HG03565 (cell line): ENCODE results near the gene CFAP221.

Experiments used
- ATAC-seq: cut with Tn5 transposase; IDR thresholded peaks from one replicate; pipeline ENCODE4 v1.9.1; 2021; ENCODE audit warnings: mild to moderate bottlenecking, moderate library complexity; ENCODE audit not compliant: unreplicated experiment

CFAP221 gene

DNA sequence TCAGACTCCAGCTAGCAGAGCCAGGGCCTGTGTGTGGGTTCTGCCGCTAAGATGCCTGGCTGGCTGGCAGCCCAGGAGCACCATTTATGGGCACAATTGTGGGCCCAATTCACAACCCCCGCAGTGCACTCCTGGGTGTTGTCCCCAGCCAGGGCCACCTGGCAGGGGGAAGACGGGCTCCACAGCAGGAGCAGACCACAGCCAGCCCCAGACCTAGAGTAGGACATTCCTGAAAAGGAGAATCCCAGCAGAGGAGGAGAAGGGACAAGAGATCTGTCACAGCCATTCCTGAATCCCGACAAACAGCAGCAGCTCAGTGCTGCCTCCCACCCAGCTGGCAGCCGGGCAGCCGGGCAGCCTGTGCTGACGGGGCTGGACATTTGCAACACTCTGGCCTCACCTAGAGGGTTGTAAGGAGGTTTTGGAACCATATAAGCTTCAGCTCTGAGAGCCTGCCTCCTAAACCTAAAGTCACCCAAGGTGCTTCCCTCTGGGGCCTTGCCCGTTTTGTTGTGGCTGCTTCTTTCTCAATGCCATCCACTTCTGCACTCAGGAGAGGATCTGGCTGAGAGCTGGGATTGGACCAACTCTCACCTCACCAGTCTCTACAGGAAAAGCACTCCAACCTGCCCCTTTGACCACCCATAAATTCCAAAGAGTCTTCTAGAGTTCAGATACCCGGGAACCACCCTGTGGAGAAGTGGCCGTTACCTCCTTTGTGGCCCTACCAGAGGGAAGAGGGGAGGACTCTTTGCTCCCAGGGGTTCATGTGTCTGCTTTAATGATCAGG, 130.7 kb downstream of the CFAP221 start:
- ATAC-seq, result no peak

DNA sequence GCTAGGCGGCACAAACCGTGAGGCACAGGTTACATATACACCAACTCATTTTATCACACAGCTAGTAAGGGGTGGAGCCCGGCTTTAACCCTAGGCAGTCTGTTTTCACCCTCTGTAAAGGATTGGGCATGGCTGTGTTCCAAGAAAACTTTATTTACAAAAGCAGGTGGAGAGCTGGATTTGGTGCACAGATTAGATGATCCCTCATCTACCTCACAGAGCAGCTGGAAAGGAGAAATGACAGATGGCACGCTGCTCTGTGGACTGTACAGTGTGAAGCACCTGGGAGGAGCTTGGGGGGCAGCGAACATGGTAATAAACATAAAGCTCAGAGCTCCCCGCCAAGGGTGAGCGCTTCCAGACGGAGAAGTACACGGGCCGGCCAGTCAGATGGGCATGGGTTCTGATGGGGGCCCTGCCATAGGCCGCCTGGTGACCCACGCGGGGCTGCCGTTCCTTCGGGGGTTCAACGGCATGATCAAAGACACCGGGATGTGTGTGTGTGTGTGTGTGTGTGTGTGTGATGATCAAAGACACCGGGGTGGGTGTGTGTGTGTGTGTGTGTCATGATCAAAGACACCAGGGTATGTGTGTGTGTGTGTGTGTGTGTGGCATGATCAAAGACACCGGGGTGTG, 133.9 kb downstream of the CFAP221 start:
- ATAC-seq, result no peak

DNA sequence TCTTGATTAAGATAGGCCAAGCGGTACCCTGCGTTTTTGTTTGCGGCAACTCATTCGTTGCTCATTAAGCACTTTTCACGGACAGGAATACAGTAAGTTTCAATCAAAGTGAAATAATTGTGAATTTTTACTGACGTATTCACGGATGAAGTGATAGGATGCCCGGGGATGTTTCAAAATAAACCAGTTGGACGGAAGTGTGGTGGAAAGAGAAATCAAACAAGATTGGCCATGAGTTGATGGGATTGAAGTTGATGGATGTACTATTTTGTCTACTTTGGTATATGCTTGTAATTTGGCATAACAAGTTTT, 135.2 kb downstream of the CFAP221 start:
- ATAC-seq, result no peak

DNA sequence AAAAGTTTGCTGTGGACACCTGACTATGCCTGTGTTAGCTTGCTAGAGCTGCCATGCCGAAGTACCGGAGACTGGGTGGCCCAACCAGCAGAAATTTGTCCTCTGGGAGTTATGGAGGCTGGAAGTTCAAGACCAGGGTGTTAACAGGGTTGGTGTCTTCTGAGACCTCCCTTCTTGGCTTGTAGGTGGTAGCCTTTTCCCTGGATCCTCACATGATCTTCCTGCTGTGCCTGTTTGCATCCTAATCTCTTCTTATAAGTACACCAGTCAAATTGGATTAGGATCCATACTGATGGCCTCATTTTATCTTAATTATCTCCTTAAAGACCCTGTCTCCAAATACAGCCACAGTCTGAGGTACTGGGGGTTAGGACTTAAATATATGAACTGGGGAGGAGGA, 135.6 kb downstream of the CFAP221 start:
- no peak for ATAC-seq

DNA sequence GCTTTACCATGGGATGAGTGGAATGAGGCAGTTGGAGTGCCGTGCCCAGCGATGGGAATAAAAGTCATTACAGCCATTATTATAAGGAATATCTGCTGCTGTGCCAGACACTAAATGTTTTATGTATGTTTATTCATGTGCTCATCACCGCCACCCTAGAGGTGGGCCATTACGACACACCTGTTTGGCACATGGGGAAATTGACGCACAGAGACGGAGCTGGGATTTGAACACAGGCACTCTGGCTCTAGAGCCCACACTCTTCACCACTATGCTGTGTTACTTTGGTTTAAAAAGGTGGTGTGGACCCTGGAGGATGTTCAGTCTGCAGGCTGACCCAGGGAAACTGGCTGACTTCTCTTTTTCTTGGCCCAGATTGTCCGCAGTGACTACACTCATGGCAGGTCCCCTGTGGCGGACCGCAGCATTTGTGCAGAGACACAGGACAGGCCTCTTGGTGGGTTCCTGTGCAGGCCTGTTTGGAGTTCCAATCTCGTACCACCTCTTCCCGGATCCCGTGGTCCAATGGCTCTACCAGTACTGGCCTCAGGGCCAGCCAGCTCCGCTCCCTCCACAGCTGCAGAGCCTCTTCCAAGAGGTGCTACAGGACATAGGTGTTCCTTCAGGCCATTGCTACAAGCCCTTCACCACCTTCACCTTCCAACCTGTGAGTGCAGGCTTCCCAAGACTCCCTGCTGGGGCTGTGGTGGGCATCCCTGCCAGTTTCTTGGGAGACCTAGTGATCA, 136.4 kb downstream of the CFAP221 start:
- no peak for ATAC-seq

DNA sequence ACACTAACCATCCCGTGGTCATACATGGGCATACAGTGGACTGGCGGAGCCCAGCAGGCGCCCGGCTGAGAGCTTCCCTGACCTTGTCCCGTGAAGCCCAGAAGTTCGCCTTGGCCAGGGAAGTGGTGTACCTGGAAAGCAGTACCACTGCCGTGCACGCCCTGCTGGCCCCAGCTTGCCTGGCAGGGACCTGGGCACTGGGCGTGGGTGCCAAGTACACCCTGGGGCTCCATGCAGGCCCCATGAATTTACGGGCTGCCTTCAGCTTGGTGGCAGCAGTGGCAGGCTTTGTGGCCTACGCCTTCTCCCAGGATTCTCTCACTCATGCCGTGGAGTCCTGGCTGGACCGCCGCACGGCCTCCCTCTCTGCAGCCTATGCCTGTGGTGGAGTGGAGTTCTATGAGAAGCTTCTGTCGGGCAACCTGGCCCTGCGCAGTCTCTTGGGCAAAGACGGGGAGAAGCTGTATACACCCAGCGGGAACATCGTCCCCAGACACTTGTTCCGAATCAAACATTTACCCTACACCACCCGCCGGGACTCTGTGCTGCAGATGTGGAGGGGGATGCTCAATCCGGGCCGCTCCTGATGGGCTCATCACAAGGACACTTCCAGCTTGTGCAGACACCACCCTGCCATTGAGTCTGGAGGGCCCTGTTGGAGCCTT, 137.1 kb downstream of the CFAP221 start:
- ATAC-seq, result no peak

DNA sequence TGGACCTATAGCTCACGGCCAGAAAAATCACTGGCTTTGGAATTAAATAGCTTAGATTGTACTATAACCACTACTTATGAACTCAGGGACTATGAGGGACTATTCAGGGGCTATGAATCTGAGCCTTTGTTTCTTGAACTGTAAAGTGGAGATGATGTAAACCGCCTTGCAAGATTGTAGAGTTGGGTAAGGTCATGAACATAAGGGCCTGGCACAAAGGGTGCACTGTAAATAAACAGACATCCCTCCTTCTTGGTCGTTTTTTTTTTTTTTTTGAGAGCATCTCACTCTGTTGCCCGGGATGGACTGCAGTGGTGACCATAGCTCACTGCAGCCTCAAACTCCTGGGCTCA, 137.6 kb downstream of the CFAP221 start:
- no peak for ATAC-seq

DNA sequence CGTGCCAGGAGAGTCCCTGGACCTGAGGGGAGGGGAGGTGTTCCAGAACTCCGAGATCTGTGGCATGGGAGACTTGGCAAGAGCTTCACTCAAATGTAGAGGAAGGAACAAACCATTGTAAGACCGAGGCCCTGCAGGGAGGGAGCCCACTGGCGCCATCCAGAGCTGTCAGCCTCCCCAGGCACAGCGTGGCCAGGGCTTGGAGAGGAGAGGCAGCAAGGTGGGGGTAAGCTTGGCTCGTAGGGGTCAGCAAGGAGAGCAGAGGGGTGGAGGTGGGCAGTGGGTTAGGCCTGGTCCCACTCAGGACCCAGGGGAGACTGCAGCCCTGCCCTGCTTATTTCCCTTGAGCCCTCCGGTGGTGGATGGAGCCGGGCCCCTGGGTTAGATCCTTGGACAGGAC, 138.3 kb downstream of the CFAP221 start:
- no peak for ATAC-seq

DNA sequence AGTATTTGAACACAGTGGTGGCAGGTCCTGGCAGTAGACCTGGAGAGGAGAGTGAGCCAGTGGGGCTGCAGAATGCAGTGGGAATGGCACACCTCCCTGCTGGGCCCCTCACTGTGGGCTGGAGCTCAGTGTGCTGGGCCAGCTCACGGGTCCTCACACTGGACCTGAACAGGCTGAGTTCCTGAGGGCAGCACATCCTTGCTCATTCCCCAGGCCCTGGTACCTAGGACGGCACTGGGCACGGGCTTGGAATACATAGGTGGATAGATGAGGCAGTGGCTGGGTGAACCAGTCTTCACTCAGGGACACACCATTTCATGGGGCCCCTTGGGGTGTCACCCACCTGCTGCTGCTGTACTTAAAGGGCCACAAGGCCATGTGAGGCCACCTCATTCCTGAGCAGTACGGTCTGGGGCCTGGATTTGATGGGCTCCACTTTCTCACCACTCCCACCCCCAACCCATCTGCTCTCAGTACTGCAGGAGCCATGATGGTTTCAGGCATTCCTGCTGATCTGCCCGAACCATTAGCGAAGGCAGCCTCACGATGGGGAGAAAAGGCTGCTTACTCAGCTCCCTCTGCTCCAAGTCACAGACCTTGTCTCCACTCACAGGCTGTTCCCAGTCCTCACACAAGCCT, 138.9 kb downstream of the CFAP221 start:
- no peak for ATAC-seq

DNA sequence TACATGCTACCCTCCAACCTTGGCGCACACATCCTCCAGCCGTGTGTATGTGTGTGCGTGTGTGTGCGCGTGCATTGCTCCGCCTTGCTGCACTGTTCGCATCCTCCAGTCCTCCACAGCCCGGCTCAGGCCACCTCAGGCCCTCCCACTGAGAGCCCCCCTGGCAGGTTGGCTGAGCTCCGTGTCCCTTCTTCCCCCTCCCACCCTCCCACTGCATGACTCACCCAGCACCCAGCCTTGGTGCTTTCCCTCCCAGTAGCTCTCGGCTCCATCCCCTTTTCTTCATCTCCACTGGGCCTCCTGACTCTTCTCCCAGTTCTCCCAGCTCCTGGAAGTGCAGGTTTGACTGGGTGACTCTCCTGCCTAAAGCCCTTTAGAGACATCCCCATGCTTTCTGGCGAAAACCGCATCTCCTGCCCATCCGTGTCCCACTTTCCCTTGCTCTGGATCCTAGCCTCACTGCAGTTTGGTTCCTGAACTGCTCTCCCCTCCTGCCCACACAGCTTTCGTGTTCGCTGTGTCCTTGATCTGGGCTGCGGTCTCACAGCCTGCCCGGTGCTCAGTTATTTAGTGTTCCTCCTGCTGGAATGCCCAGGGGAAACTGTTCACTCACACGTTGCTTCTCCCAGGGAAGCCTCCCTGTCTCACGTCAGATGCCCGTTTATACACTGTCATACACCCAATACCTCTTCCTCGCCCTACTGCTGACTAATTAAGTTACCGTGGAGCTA, 139.6 kb downstream of the CFAP221 start:
- ATAC-seq, result no peak

DNA sequence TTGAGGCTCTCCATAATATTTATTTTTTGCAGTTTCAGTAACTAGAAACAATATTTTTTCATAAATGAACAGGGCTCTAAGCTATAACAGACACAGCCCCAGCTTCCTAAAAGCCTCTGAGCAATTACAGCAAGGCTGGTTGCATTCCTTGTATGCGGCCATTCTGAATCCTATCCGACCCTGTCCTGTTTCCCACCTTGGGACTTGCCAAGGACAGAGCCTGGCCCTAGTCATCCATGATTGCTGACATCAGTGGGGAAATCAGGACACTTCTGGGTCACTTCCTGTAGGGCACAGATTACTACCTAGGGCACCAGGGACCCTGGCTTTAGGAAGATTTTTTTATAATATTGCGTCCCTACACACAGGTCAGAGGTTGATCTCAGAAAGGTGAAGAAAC, 140.3 kb downstream of the CFAP221 start:
- ATAC-seq, result no peak

DNA sequence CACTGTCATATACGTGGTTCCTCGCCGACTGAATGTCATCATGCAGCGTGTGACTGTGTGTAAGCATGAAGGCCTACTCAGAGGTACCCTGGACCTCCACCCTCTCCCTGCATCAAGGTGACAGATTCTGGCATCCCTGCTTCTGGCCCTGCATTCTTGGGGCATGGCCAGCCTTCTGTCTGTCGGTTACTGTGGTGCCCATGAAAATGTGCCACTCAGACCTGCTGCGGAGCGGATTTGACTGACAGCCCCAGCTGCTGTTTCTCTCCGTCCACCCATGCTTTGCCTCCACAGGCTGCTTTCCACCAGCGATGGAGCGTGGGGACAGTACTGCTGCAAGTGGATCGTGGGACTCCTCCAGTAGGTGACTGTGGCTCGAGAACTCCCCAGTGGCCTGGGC, 144.4 kb downstream of the CFAP221 start:
- no peak for ATAC-seq

DNA sequence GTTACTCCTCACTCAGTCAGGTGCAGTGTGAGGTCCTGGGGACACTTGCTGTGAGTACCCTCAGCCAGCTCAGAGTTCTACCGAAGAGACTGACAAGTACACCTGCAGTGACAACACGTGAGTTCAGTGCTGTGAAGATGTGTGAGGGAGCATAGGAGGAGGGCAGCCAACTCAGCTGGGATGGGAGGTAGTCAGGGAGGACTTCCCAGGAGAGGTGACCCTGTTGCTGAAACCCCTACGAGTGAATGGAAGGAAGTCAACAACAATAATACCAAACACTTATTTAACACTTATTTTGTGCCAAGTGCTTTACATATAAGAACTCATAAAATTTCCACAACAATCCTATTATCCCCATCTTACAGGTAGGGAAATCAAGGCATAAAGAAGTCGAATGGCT, 145.0 kb downstream of the CFAP221 start:
- no peak for ATAC-seq

DNA sequence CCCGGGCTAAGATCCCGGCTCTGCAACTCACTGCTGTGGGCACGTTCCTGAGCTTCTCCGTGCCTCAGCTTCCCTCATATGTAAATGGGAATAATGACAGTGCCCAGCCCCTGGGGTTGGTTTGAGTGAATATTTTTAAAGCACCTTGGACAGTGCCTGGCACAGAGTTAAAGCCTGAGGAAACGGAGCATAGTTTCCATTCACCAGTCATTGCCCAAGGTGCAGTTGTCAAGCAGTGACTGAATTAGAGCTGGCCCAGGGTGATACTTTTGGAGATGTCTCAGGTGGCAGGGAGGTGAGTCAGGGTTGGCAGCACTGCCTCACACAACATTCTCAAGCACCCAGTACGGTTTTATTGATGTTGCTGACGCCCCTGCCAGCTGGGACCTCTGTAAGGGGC, 146.9 kb downstream of the CFAP221 start:
- ATAC-seq, result no peak

DNA sequence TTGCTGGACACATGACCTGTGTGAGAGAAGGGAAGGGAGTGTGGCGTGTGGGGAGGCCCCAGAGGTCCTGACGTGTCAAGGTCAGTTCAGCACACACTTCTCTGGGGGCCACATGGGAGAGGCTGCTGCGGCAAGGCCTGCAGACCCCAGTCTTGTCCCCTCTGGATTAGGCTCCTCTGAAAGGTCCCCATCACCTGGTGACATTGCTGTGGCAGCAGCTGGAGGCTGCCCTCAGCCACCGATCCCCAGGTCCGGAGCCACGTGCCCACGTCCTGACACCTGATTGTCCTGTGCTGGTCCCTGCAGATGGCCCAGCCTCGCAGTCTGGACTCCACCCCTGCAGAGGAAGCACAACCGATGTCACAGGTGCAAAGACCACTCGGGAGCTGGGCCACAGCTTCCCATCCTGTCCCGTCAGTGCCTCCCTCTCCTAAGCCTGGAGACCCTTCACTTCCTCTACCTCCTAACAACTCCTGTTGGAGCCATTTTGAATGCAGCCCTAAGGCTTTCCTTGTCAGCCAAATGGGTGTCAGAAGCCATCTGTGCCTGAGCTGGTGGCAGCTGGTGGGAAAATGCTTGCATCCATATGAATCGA, 147.5 kb downstream of the CFAP221 start:
- ATAC-seq, result no peak

DNA sequence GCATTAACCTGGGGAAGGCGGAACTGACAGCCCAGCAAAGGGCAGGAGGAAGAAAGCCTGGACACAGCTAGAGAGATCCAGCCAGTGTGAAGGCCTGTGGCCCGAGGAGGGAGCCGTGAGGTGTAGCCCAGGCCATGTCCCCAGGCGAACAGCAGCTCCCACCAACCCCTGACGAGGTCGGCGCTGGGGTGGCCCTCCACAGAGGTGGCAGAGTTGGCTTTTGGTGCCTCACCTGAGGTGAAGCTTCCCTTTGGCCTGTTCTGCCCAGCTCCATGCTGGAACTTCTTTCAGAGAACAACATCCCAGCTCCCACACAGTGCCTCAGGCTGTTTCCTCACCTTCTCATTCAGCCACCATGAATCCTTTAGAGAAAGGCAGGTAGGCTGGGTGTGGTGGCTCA, 148.1 kb downstream of the CFAP221 start:
- ATAC-seq, result no peak

DNA sequence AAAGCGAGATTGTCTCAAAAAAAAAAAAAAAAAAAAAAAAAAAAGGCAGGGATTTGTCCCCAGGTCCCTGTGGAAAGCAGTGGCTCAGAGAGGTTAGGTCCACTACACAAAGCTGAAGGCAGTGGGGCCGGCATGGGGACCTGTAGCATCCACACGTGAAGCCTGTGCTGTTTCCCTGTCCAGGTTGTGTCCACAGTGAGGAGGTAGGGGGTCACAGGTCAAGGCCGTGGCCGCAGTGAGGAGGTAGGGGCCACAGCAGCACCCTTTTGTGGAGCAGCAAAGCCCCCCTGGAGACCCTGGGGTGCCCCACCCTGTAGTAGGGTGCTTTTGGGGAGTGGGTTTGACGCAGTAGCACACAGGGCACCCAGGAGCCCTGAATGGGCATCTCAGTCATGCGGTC, 148.7 kb downstream of the CFAP221 start:
- ATAC-seq, result no peak

DNA sequence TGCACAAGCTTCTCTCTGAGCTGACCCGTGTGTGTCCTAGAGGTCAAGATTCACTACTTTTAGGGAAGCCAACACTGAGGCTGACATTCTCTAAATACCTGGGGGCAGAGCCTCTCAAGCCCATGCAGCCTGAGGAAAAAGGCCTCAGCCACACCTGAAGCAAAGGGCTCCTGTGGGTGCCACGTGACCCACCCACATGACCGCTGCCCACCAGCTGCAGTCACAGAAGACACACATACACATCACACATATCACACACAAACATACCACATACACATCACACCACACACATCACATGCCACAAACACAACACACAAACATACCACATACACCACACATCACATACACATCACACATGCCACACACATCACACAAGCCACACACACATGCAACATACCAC, 149.3 kb downstream of the CFAP221 start:
- ATAC-seq, result no peak

DNA sequence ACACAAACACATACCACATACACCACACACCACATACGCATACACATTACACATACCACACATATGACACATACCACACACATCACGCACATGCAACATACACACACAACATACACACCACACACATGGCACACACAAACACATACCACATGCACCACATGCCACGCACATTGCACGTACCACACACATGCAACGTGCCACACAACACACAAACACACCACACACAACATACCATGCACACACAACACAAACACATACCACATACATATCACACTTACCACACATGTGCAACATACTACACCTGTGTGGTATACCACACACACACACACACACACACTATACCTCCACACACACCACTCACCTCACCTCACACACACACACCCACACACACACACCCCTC, 149.7 kb downstream of the CFAP221 start:
- no peak for ATAC-seq

DNA sequence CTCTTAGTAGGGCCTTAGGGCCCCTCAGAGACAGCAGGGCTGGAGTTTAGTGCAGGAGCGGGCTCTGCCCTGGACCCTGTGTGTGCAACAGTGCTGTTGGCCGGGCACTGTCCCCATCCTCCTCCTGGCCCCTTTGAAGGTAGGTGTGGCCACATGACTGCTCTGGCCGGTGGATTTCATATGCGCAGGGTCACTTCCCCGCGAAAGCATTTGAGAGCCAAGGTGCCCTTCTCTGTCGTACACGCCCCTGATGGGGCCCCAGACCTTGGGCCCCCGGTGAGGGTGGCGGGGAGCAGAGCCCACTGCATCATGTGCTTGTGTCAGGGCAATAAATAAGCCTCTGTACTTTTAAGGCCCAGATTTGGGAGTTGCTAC, 150.2 kb downstream of the CFAP221 start:
- no peak for ATAC-seq
